Muscle of back (tissue), 11 donors: ENCODE results near the gene SYT7. TPM values are rescaled to one million over a fixed set of nuclear protein-coding genes. Genes with fewer than 3 reads are reported as not detected.

Experiments
- DNase-seq, 3 donors: peaks; one replicate each; pipeline versions ENCODE4 v3.0.0 to v3.0.0-alpha.2; 2013
- polyA plus RNA-seq, 10 donors: library from polyadenylated mRNA; unstranded; fragments of 120-200 nt; gene quantifications; one replicate each; pipeline ENCODE4 v1.2.1, GENCODE V29; 2013; ENCODE audit not compliant: insufficient read length in 10 of 10

The SYT7 gene
- polyA plus RNA-seq, 10 donors, result 2.0 to 4.1 (median 2.6) TPM

DNA sequence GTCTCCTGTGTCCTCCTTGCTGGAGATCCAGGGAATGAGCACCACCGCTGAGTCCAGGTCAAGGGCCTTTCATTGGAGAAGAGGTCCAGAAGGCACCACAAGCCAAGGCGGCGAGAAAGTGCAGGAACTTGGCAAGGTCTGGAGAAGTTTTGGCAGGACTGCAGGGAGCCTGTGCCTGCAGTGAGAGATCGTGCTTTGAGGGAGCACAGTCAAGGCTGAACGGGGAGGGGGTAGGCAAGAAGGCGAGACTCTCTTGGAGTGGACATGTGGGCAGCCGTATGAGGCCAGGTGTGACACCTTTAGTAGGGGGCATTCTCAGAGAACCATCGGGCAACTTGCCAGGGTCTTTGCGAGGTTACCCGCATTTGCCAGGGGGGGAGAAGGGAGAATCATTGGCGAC, 41.9 kb downstream of the SYT7 start:
- peak in 1 of 3 donors; percentile 59 for DNase-seq

DNA sequence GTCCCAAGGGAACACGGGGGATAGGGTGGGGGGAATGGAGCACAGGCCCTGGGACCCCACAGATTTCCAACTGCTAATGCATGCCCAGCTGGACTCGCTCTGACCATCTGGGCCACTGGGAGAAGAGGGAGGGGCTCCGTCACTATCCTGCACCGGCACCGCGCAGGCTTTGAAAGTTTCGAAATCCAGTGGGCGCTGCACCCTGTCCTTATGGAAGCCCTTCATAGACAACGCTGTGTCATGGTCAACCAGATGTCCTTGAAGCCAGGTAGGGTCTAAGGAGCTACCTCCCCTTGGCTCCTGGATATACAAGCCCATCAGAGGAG, 42.3 kb downstream of the SYT7 start:
- peak in 1 of 3 donors; percentile 30 for DNase-seq

DNA sequence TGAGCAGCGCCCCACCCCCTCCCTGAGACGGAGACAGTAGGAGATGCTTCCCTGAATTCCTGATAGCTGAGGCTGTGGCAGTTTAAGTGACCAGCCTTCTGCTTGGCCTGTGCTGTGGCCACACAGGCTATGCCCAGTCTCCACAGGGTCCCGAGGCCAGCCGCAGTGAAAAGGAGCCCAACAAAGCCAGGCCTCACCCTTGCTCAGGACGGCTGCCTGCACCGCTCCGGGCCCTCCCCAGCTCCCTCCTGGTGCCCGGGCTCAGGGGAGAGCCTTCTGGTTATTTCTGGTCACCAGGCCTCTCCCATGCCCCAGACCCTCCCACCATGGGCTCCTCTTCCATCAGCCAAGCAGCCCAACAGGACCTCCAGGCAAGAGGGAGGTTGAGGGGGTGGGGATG, 43.5 kb downstream of the SYT7 start:
- no peak for DNase-seq

DNA sequence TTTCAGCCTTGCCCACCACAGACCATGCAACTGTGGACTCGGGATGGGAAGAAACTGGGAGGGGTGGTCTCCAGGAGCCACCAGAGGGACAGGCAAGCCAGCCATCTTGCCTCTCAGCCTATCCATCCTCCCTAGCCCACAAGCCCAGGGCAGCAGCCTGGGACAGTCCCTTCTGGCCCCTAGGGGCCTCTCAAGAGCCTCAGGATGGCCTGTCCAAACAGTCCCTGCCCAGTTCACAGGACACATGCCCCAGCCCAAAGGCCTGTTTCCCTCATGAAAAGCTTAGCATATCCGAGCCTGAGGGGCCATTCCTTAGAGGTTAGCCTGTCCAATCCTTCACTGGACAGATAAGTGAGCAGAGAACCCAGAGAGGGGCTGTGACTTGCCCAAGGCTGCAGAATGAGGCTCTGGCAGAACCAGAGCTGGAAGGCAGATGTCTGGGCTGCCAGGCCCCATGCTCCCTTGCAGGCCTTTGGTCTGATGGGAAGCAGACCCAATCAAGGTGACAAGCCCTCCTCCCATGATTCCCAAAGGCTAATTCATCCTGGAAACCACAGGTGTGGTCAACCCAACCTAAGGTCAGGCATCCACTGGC, 44.1 kb downstream of the SYT7 start:
- DNase-seq, result no peak

DNA sequence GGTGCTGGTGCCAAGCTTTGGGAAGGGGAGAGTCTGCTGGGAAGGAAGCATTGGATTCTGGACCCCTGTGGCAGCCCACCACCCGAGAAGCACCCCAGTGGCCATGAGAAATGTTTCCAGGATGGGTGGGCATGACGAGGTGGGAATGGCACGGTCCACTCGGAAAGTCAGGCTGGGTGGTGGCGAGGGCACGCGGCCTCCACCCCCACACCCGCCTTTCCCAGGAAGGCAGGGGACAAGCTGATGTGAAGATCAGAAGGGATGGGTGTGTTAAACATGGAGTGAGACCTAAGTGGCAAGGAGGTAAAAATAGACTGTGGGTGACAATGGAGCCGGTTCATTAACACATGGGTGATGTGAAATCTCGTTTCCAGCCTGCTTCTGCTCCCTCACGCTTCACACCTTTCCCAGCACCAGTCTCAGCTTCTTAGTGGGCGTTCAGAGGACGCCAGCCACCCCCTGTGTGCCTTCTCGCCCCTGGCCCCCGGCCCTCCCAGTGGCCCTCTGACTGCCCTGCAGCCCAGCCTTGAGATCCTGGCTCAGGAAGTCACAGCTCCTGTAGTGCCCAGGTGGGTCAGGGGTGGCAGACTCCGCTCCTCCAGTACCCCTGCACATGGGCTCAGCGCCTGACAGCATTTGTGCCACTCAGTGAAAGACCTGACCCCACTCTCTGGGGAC, 44.7 kb downstream of the SYT7 start:
- DNase-seq, result no peak

DNA sequence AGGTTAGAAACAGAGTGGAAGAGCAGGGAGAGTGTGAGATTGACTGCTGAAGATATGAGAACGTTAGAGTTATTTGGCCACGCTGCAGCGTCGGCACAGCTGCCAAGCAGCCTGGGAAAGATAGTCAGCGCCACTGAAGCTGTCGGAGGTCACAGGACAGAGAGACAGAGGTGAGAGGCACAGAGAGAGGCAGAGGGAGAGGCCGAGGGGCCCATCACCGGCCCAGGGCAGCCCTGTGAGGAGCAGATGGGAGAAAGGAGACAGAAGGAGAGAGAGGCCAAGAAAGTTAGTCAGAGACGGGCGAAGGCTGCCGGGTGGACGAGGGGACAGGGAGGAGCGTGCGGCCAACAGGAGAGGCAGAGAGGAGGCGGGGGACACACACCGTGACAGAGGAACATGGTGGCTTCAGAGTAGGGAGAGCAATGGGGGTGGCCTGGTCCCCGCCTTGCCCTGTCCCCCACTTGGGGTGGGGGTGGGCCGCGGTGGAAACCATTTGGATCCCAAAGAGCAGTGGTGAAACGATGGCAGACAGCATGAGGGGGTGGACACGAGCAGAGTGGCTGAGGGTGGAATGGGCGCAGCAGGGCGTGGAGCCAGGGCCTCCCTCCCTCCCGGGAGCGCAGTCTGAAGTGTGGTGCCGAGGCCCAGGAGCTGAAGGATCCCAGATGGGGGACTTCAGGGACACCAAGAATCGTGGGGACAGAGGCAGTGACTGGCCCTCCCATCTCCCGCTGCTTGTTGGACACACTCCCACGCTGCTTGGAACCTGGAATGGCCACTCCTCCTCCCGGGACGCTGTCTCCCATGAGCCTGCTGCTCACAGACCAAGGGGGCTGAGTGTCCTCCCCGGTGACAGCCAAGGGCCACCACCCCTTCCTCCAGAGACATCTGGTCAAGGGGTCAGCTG, 45.7 kb downstream of the SYT7 start:
- no peak for DNase-seq

DNA sequence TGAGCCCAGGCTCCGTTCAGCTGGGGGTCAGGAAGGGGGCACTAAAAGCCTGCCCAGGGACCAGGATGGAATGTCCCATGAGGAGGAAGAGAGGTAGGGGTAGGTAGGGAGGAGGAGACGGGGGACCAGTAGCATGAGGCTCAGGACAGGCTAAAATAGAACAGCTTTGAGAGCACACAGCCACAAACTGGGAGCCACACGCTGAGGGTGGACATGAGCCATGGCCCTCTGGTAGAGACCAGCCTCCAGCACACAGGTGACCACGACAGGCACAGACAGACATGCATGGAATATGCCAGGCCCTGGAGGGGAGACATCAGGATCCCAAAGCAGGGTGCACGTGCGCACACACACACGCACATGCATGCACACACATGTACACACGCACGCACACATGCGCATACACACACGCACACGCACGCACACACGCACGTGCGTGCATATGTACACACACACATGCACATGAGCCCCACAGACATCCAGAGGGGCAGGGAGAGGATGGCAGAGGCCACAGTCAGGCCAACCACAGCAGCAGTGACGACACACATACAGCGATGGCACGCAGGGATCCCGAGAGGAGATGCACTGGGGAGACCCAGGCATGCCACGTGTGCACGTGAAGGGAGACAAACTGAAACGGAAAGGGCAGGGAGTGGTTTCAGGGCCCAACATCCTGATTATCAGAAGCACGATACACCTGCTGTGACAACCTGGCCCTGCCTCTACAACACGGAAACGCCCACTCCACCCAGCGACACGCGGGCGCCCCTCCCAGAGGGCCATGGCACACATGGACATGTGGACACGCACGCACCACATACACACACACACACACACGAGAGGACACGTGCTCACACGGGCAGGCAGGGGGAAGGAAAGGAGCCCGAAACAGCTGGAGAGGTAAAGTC, 46.6 kb downstream of the SYT7 start:
- DNase-seq, result no peak

DNA sequence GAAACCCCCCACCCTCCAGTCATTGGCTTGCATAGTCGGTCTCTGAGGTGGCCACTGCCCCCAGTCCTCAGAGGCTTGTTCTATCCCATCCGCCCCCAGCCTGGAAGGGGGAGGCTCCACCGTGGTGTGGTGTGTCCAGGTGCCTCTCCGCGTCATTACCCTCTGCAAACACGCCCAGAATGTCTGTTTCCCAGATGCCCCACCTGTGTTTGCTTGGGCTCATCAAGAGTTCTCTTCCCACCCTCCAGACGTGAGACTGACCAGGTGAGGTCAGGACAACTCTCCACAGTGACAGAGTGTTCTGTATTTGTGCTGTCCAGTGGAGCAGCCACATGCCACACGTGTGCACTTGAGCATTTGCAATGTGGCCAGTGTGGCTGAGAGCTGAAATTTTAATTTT, 47.5 kb downstream of the SYT7 start:
- DNase-seq, result no peak

DNA sequence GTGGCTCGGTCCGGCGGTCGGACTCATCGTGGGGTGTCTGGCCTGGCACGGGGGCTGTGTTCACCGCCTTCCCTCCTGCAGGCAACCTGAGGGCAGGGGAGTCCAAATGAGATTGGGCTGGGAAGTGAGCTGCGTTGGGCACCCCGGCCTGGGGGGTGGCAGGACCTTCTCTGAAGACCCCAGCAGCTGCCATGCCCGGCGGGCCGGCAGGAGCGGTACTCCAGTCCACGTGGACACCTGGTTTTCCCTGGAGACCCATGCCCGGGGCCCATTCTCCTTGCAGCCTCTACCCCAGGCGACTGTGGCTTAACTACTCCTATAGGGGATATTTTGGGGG, 47.9 kb downstream of the SYT7 start:
- no peak for DNase-seq

DNA sequence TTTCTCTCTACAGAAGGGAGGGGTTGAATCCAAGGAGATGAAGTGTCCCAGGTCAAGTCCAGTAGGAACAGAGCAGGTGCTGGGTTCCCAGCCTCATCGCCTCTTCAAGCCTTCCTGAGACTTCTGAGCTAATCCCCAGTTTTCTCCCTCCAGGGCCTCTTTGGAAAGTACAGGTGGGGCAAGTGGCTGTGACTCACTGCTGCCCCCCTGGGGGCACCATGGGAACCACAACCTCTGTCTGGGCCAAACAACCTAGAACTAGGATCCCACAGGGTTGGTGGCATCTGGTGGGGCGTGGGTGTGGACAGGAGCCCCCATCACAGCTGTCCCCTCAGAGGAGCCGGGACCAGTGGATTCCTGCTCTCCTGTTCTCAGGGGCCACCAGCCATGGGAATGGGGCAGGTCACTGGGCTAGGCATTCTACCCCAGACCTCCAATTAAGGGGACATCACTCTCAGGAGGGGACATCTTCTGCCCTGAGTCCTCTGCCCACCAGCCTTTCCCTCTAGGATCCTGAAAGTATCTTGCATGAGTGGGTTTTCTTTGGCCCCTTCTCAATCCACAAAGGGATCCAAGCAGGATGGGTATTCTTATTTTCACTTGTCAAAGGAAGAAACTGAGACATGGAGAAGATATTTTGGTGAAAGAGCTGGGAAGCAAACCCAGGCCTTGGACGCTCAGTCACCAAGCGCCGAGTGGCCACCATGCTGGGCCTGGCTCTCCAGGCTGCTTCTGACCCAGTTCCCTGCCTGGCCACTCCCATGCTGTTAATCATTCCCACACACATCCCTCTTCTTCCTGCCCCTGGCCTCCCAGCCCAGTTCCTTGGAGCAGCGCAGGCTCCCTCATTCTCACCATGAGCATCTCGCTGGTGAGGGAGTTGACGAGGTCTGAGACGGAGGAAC, 48.5 kb downstream of the SYT7 start:
- no peak for DNase-seq

DNA sequence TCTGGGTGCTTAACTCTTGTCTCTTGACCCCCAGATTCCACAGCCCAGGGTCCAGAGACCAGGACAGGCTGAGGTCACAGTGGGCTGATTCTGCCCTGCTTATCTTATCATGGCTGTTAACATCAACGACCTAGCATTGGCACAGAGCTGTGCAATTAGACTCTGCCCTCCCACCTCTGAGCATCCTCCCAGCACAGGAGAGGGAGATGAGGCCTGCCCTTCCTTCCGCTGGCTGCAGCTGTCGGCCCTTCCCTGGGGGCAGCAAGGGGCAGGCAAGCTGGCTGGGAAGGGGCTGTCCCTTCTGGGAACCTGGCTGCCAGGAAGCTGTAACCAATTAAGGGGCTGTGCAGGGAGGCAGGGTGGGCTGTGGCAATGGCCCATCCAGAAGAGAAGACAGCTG, 49.8 kb downstream of the SYT7 start:
- DNase-seq, result no peak

DNA sequence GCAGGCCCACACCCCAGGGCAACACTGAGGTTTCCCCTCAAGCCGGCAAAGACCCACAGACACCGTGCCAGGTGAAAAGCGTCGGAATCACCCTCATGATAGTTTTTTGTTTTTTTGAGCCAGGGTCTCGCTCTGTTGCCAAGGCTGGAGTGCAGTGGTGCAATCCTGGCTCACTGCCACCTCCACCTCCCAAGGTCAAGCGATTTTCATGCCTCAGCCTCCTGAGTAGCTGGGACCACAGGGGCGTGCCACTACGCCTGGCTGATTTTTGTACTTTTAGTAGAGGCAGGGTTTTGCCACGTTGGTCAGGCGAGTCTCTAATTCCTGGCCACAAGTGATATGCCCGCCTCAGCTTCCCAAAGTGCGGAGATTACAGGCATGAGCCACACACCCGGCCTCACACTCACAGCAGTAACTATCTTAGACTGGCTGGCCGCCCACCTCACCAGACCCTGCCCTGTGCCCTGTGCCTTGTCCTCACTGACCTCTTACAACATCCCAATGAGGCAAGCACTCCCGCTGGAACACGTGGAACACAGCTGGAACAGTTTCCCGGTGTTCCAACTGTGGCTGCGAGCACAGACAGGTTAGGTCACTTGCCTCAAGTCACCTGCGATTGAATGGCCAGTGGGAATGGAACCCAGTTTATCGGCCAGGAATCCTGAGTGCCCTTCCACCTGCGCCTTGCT, 51.2 kb downstream of the SYT7 start:
- no peak for DNase-seq

DNA sequence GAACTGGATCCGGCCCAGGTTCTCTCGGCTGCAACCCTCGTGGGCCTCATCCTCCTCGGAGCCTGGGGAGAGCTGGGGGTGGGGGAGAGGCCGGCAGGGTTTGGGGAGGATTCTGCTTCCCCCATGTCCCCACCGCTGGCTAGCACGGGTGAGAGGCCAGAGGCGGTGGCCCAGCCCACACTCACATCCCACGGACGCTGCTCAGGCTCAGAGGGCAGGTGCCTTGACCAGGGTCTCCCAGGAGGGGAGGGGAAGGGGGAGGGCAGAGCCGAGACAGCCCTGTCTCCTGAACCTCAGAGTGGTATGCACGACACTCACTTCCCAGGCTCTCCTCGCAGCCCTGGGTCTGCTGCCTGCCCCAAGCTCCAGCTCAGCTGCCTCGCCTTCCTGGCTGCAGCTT, 52.8 kb downstream of the SYT7 start:
- no peak for DNase-seq

DNA sequence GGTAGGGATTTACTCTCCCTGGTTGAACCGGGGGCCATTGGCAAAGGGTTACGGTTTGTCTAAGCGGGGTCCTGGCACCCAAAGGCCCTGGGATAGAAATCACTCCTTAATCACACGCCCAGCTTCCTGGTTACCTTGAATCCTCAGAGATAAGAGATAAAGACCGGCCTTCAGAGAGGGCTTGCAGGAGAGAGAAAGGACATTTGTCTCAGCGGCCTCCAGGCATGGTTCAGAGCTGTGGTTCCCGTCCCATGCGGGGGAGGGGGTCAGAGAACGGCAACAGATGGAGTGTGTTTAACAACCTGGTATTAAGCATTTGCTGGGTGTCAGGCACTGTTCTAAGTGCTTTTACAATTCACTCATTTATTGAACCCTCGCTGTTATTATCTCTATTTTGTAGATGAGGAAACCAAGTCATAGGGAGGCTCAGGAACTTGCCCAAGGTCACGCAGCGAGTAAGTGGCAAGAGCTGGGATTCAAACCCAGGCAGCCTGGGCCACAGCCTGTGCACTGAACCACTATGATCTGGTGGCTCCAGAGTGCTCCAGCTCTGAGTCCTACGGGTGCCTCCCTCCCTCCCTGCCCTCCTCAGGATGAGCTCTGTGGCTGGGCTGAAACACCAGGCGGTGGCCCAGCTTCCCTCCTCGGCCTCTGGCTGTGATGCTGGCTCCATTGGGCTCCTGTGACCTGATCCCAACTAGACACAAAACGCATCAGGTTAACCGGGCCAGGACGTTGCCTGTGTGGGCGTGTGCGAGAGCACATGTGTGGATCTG, 53.7 kb downstream of the SYT7 start:
- DNase-seq, result no peak

DNA sequence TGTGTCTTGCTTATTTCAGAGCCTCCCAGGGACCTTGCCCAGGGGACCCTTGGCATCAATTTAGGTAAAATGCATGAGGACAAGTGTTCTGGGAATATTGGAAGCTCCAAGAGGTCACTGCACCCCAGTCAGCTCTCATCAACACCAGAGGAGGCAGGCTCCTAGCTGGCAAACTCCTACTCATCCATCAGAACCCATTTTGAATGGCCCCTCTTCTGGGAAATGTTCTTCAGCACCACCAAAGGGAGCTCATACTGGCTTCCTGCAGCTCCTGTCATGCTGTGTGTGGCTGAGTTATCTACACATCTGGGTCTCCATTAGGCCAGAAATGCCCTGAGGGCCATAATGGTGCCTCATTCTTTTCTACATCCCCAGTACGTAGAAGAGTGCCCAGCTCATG, 54.6 kb downstream of the SYT7 start:
- no peak for DNase-seq

DNA sequence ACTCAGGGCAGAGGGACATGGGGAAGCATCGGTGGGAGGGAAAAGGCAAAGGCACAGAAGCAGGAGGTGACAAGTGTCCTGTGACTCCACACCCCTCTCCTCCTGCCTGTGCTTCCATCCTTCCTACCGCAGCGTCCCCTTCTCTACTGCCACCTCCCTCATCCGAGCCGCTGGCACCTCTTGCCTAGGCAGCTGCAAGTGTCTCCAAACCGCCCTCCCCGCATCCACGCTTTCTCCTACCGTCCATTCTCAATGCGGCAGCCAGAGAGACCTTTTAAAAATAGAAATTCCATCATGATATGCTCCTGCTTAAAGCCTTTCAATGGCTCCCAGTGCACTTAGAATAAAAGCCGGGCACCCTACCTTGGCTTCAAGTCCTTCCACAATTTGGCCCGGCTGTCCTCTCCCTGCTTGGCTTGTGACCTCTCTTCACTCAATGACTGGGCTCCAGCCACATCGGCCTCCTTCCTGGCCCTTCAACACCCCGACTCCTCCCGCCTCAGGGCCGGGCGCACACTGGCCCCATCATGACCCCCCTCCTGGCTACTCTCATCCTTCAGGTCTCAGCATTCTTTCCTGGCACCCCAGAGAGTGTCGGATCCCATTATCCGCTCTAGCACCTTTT, 55.8 kb downstream of the SYT7 start:
- no peak for DNase-seq

DNA sequence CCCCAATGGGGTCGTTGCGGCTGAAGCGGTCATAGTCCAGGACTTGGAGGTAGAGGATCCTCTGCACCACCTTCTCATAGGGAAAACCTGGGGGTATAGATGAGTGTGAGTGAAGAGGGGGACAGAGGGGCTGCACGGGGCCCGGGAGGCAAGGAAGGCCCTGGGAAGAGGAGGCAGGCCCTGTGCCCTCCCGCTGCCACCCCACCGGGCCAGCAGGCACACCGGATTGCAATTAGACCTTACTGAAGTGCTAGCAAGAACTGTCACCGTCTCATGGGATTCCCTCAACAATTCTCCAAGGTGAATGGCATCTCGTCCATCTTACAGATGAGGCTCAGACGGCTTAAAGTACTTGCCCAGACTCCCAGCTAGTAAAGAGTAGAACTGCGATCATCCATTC, 56.4 kb downstream of the SYT7 start:
- no peak for DNase-seq

DNA sequence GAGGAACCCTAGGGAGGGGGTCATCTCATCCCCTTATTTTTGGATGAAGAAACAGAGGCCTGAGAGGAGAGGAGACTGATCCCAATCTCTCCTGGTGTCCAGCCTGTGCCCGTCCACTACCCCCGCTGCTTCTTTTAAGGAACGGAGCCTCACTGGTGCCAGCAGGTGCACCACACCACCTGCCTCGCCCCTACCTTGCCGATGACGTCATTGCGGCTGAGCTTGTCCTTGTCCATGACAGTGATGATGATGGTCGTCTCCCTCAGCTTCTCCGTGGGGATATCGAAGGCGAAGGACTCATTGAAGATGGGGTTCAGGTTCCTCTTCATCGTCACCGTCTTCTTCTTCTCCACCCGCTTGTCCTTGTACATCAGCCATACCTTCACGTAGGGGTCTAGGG, 58.0 kb downstream of the SYT7 start:
- no peak for DNase-seq
